SH-SY5Y (cell line): Measurements from ENCODE around the gene GSN.

ENCODE experiments used
- GATA2 ChIP-seq: IDR thresholded peaks from 2 replicates; pipeline ENCODE4 v1.6.1; 2011; ENCODE audit warnings: mild to moderate bottlenecking, low read depth, low read length
- GATA3 ChIP-seq: IDR thresholded peaks from 2 replicates; pipeline ENCODE4 v1.6.1; 2011; ENCODE audit warnings: low read depth, mild to moderate bottlenecking, low read length, moderate library complexity

The GSN gene

GRCh38 chr9:121371495-121372061, 103.6 kb downstream of the GSN start:
- TF ChIP-seq GATA3 (no peak), GATA2 (0 out of 2 replicates have a peak, but pooled peaks have one; percentile 11)

GRCh38 chr9:121372239-121373010, 104.5 kb downstream of the GSN start:
- no peak for TF ChIP-seq GATA3
- no peak for TF ChIP-seq GATA2

GRCh38 chr9:121373011-121373729, 105.2 kb downstream of the GSN start:
- TF ChIP-seq GATA2 (no peak), GATA3 (no peak)

- TF ChIP-seq GATA3: no peak
- no peak for TF ChIP-seq GATA2
These were observed 108.4 kb downstream of the GSN start for GRCh38 chr9:121376214-121376830.

GRCh38 chr9:121380846-121381245, 112.9 kb downstream of the GSN start:
- no peak for TF ChIP-seq GATA3
- no peak for TF ChIP-seq GATA2
